IMR-90 (cell line): ENCODE results near the gene CECR2. TPM values are rescaled to one million over a fixed set of nuclear protein-coding genes. Genes with fewer than 3 reads are reported as not detected.
A peak's percentile ranks its signal among the peaks of the same experiment; 100 is the strongest.

ENCODE experiments used
- ATAC-seq: fragments of 200-7000 bp; cut with Tn5 transposase; 2 replicates; pipeline ENCODE4 v1.9.1; 2020; ENCODE audit warnings: low read depth, mild to moderate bottlenecking, moderate library complexity
- BruUV-seq: library from RNA; stranded (reverse); fragments of 400-500 nt; replicated peaks from 2 replicates; lab custom pipeline; 2021; lab: Mats Ljungman, UMichigan
- CTCF ChIA-PET: fragments of 300-600 bp; formaldehyde crosslinking; extraction: SDS; loops from one replicate; lab custom pipeline; 2021; ENCODE audit warnings: antibody characterized with exemption; lab: Yijun Ruan, JAX
- POLR2A ChIA-PET: fragments of 300-600 bp; sonication (Branson Sonifier 250); formaldehyde crosslinking; loops from one replicate; lab custom pipeline; 2022; ENCODE audit warnings: antibody characterized with exemption; ENCODE audit not compliant: unreplicated experiment; lab: Charles Lee
- DNase-seq: peaks from one replicate; pipeline ENCODE4 v3.0.0; 2013
- H2AFZ ChIP-seq: replicated peaks from 2 replicates; pipeline ENCODE3; 2013; ENCODE audit warnings: low read length, mild to moderate bottlenecking; ENCODE audit not compliant: poor library complexity
- H2AK5ac ChIP-seq: 2 replicates; pipeline ENCODE4 v1.6.1; 2013; ENCODE audit warnings: low read depth, low read length, inconsistent platforms
- H2AK9ac ChIP-seq: replicated peaks from 2 replicates; pipeline ENCODE3; 2013; ENCODE audit warnings: mild to moderate bottlenecking, low read depth, low read length, moderate library complexity; ENCODE audit not compliant: poor library complexity
- H2BK120ac ChIP-seq: 2 replicates; pipeline ENCODE4 v1.6.1; 2013; ENCODE audit warnings: low read depth, low read length, inconsistent platforms
- H2BK15ac ChIP-seq: 3 replicates; pipeline ENCODE4 v1.6.1; 2013; ENCODE audit warnings: low read depth, low read length, inconsistent platforms
- H2BK20ac ChIP-seq: 2 replicates; pipeline ENCODE4 v1.6.1; 2013; ENCODE audit warnings: low read depth, mild to moderate bottlenecking, inconsistent platforms, low read length, moderate library complexity
- H2BK5ac ChIP-seq: 2 replicates; pipeline ENCODE4 v1.6.1; 2013; ENCODE audit warnings: mild to moderate bottlenecking, low read depth, low read length, inconsistent platforms; ENCODE audit not compliant: poor library complexity, severe bottlenecking
- H3K14ac ChIP-seq: replicated peaks from 2 replicates; pipeline ENCODE4 v1.6.1; 2013; ENCODE audit warnings: low read depth, low read length, inconsistent platforms
- H3K18ac ChIP-seq: 2 replicates; pipeline ENCODE4 v1.6.1; 2013; ENCODE audit warnings: low read depth, low read length, control low read depth
- H3K23ac ChIP-seq: 2 replicates; pipeline ENCODE4 v1.6.1; 2013; ENCODE audit warnings: low read depth, low read length, inconsistent platforms
- H3K27ac ChIP-seq: 2 replicates; pipeline ENCODE4 v1.5.1; 2013; ENCODE audit warnings: mild to moderate bottlenecking, control low read depth, low read length; ENCODE audit not compliant: insufficient read depth
- H3K27me3 ChIP-seq: 2 replicates; pipeline ENCODE4 v1.6.1; 2013; ENCODE audit warnings: low read length; ENCODE audit not compliant: control insufficient read depth, insufficient read depth
- H3K36me3 ChIP-seq: 2 replicates; pipeline ENCODE4 v1.6.1; 2013; ENCODE audit warnings: low read length, mixed read lengths; ENCODE audit not compliant: control insufficient read depth, insufficient read depth
- H3K4ac ChIP-seq: 2 replicates; pipeline ENCODE4 v1.6.1; 2013; ENCODE audit warnings: low read depth, low read length, inconsistent platforms
- H3K4me1 ChIP-seq: 2 replicates; pipeline ENCODE4 v1.6.1; 2013; ENCODE audit warnings: low read length, mixed read lengths; ENCODE audit not compliant: control insufficient read depth, insufficient read depth
- H3K4me2 ChIP-seq: 2 replicates; pipeline ENCODE4 v1.6.1; 2013; ENCODE audit warnings: low read depth, mild to moderate bottlenecking, control low read depth, low read length, moderate library complexity
- H3K4me3 ChIP-seq: 2 replicates; pipeline ENCODE4 v1.5.1; 2013; ENCODE audit warnings: low read depth, mild to moderate bottlenecking, control low read depth, low read length, moderate library complexity; ENCODE audit not compliant: insufficient read depth
- H3K56ac ChIP-seq: 2 replicates; pipeline ENCODE4 v1.6.1; 2013; ENCODE audit warnings: low read length, inconsistent platforms; ENCODE audit not compliant: insufficient read depth; ENCODE audit errors: extremely low read depth
- H3K79me1 ChIP-seq, 2 experiments: 2 replicates each; pipeline ENCODE4 v1.6.1; 2013; ENCODE audit warnings: low read length in 2 of 2, inconsistent platforms in 1 of 2, low read depth in 1 of 2
- H3K9ac ChIP-seq: 2 replicates; pipeline ENCODE4 v1.6.1; 2013; ENCODE audit warnings: low read depth, low read length, control low read depth
- H3K9me1 ChIP-seq: 2 replicates; pipeline ENCODE4 v1.6.1; 2013; ENCODE audit warnings: low read length, inconsistent platforms; ENCODE audit not compliant: insufficient read depth
- H3K9me3 ChIP-seq: 2 replicates; pipeline ENCODE4 v1.6.1; 2013; ENCODE audit warnings: low read length; ENCODE audit not compliant: control insufficient read depth, insufficient read depth
- H4K20me1 ChIP-seq: 2 replicates; pipeline ENCODE4 v1.6.1; 2013; ENCODE audit warnings: low read length, inconsistent platforms; ENCODE audit not compliant: insufficient read depth
- H4K5ac ChIP-seq: 2 replicates; pipeline ENCODE4 v1.6.1; 2013; ENCODE audit warnings: mild to moderate bottlenecking, low read depth, low read length, control low read depth
- H4K8ac ChIP-seq, 2 experiments: 2 replicates each; pipeline ENCODE4 v1.6.1; 2013; ENCODE audit warnings: low read depth in 2 of 2, low read length in 2 of 2, control low read depth in 1 of 2, inconsistent platforms in 1 of 2
- H4K91ac ChIP-seq: 2 replicates; pipeline ENCODE4 v1.6.1; 2013; ENCODE audit warnings: low read depth, low read length, inconsistent platforms; ENCODE audit not compliant: insufficient read depth
- BHLHE40 ChIP-seq: fragments of 150-350 bp; IDR thresholded peaks from 2 replicates; pipeline ENCODE4 v1.6.1; 2016; ENCODE audit warnings: mild to moderate bottlenecking, low read depth, low read length
- CEBPB ChIP-seq: IDR thresholded peaks from 2 replicates; pipeline ENCODE4 v1.6.1; 2012; ENCODE audit warnings: low read depth, low read length, improper control_type of control experiment
- CHD1 ChIP-seq: IDR thresholded peaks from 2 replicates; pipeline ENCODE4 v1.6.1; 2012; ENCODE audit warnings: low read depth, low read length, improper control_type of control experiment
- FOS ChIP-seq: fragments of 150-350 bp; IDR thresholded peaks from 2 replicates; pipeline ENCODE4 v1.6.1; 2016; ENCODE audit warnings: low read depth, low read length
- RAD21 ChIP-seq: IDR thresholded peaks from 2 replicates; pipeline ENCODE4 v1.6.1; 2012; ENCODE audit warnings: low read length, improper control_type of control experiment
- RCOR1 ChIP-seq: IDR thresholded peaks from 2 replicates; pipeline ENCODE4 v1.6.1; 2012; ENCODE audit warnings: mild to moderate bottlenecking, low read length, improper control_type of control experiment; ENCODE audit not compliant: insufficient replicate concordance
- RFX5 ChIP-seq: IDR thresholded peaks from 2 replicates; pipeline ENCODE4 v1.8.0; 2012; ENCODE audit warnings: low read depth, mild to moderate bottlenecking, low read length, moderate library complexity
- SMC3 ChIP-seq: fragments of 150-350 bp; IDR thresholded peaks from 2 replicates; pipeline ENCODE4 v1.6.1; 2016; ENCODE audit warnings: low read depth, mild to moderate bottlenecking, antibody characterized with exemption, low read length, moderate library complexity
- USF2 ChIP-seq: fragments of 150-350 bp; IDR thresholded peaks from 2 replicates; pipeline ENCODE4 v1.6.1; 2017; ENCODE audit warnings: mild to moderate bottlenecking, antibody characterized with exemption, low read length, low read depth
- WGBS, 2 experiments: methylation state at CpG; one replicate each; pipeline versions ENCODE4 v1.1.5 to v1.1.7; 2013; ENCODE audit warnings: missing lambda C conversion rate in 2 of 2; ENCODE audit not compliant: insufficient read length in 1 of 2; ENCODE audit errors: extremely low coverage in 2 of 2; 5-methylcytosine and 5-hydroxymethylcytosine counted together
- dilution Hi-C: fragments of 300-500 bp; cut with HindIII; formaldehyde crosslinking; loops from one replicate; pipeline ENCODE4 v1.14.3; 2018; ENCODE audit warnings: low sequenced_read_pairs; ENCODE audit not compliant: unreplicated experiment
- in situ Hi-C: fragments of 300-500 bp; cut with MboI; formaldehyde crosslinking; loops from 3 replicates; pipeline ENCODE4 v1.14.3; 2019; ENCODE audit warnings: low sequenced_read_pairs, inconsistent platforms, mixed read lengths
- intact Hi-C: fragments of 100-400 bp; cut with micrococcal nuclease; formaldehyde crosslinking; loops from 2 replicates; pipeline ENCODE4 v1.10.0; 2022
- polyA plus RNA-seq, 3 experiments: library from polyadenylated mRNA; depleted of rRNA; stranded (reverse); fragments of >200 nt; gene quantifications; 2 replicates each; pipeline ENCODE4 v1.2.3, GENCODE V29; 2012; ENCODE audit warnings: low replicate concordance in 1 of 3
- total RNA-seq: library from RNA; depleted of rRNA; stranded (reverse); fragments of >200 nt; gene quantifications from 2 replicates; pipeline ENCODE4 v1.2.3, GENCODE V29; 2012
- TF ChIP-seq, protein P1 (sequence below): conservative IDR thresholded peaks from 2 replicates; pipeline ENCODE4 v1.5.1; 2012; ENCODE audit warnings: mild to moderate bottlenecking, low read depth, low read length, improper control_type of control experiment

Gene CECR2
- total and polyA plus RNA-seq, 2 of the 4 experiments (the other 2 are of a cell fraction) = under 0.01 TPM; not detected in 1

- intact Hi-C loops (no loop called here), in situ Hi-C loops (no loop called here), dilution Hi-C loops (no loop called here)
- Histone ChIP-seq H3K36me3 (no peaks in the 10 kb centered on the region), H3K4me1 (no peaks in the 10 kb centered on the region), H3K18ac (no peak overlapping the region), H3K4me2 (no peak overlapping the region), H2AFZ (peak overlapping the region; percentile 27), H2BK20ac (no peak overlapping the region), H4K91ac (no peak overlapping the region), H2BK120ac (no peak overlapping the region), H3K9me3 (no peaks in the 10 kb centered on the region), H3K4me3 (no peak overlapping the region), H3K4ac (no peak overlapping the region), H4K8ac (no peak overlapping the region), H3K27me3 (peaks cover 3% of the 10 kb centered on the region), H4K20me1 (no peaks in the 10 kb centered on the region), H3K79me1 (no peaks in the 10 kb centered on the region), H3K27ac (no peak overlapping the region), H3K56ac (no peak overlapping the region), H4K5ac (no peak overlapping the region), H2AK9ac (no peak overlapping the region), H3K9me1 (no peaks in the 10 kb centered on the region), H3K23ac (no peak overlapping the region), H2BK5ac (no peak overlapping the region), H2AK5ac (no peak overlapping the region), H3K14ac (no peak overlapping the region), H3K9ac (no peak overlapping the region), H2BK15ac (no peak overlapping the region)
- WGBS, 2 experiments = 17% methylated on average over 1 of the region's 5 CpGs; no CpG with 5 or more reads in 1 of the 2 experiments
- no TSS peak for BruUV-seq
- ATAC-seq = no peak
- TF ChIP-seq RCOR1 (no peak), USF2 (no peak), SMC3 (no peak), FOS (no peak), BHLHE40 (no peak), CHD1 (no peak), RFX5 (no peak), RAD21 (no peak), CEBPB (no peak)
- TF ChIP-seq, protein P1, sequence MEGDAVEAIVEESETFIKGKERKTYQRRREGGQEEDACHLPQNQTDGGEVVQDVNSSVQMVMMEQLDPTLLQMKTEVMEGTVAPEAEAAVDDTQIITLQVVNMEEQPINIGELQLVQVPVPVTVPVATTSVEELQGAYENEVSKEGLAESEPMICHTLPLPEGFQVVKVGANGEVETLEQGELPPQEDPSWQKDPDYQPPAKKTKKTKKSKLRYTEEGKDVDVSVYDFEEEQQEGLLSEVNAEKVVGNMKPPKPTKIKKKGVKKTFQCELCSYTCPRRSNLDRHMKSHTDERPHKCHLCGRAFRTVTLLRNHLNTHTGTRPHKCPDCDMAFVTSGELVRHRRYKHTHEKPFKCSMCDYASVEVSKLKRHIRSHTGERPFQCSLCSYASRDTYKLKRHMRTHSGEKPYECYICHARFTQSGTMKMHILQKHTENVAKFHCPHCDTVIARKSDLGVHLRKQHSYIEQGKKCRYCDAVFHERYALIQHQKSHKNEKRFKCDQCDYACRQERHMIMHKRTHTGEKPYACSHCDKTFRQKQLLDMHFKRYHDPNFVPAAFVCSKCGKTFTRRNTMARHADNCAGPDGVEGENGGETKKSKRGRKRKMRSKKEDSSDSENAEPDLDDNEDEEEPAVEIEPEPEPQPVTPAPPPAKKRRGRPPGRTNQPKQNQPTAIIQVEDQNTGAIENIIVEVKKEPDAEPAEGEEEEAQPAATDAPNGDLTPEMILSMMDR = no peak
- ChIA-PET POLR2A (no interaction called here), CTCF (interaction anchor here (0.6 kb wide), 1 partner anchor 28 kb away, joined by 3 read pairs; no protein-coding TSS in a partner anchor)
- no peak for DNase-seq
Observed at GRCh38 chr22:17472932-17473331, 103.7 kb downstream of the CECR2 start.
